Vagina (tissue), 2 donors: ENCODE data around the gene FBXL4.

Experiments used
- POLR2A ChIP-seq, 2 donors: fragments of 450-650 bp; IDR thresholded peaks; one replicate each; pipeline ENCODE4 v1.6.1; 2017; ENCODE audit warnings: antibody characterized with exemption in 2 of 2, mild to moderate bottlenecking in 2 of 2, moderate library complexity in 2 of 2
- POLR2AphosphoS5 ChIP-seq, 2 donors: sonication (generic); formaldehyde crosslinking; IDR thresholded peaks; one replicate each; pipeline ENCODE4 v1.9.0; 2017; ENCODE audit warnings: antibody characterized with exemption in 2 of 2, mild to moderate bottlenecking in 2 of 2, low read depth in 1 of 2; ENCODE audit not compliant: insufficient read depth in 1 of 2

DNA sequence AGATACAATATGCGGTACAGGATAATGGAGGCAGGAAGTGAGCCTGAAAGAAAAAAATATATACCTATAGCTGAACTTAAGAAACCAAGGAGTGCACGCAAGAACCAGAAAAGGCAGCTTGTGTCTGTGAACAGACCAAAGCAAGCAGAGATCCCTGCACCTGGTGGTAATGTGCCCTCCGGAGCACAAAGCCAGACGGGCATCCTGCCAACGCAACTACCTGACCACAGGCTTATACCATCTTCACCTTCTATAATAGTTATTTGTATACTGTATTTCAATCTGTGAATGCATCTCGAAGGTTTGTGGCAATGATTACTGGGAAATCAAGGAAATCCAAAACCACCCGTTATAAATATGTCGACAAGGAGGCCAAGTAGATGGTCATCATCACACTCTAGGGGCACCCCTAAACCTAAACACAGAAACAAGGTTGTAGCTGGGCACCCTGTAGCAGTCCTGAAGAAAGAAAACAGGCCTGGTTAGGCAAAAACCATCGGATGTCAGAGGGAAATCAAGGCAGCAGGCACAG is 801 bp downstream of the FBXL4 start:
- TF ChIP-seq POLR2AphosphoS5 (IDR thresholded peaks at IDR 0.05; ENCODE audit: insufficient read depth in 1 of 2, low read depth in 1 of 2), result no peak
- no peak for TF ChIP-seq POLR2A (IDR thresholded peaks at IDR 0.05)
